WERI-Rb-1 (cell line): ENCODE measurements around the gene DHX38.
"Not testable (repeated sequence)": the region's sequence is repeated elsewhere in the genome, so short reads cannot be mapped to it uniquely, and the experiment has no call there.

Source experiments
- DNase-seq: peaks from one replicate; pipeline ENCODE4 v3.0.0-alpha.2; 2020
- H3K27ac ChIP-seq: fragments of 250-450 bp; sonication (Bioruptor Pico); 2 replicates; pipeline ENCODE4 v1.5.1; 2020; ENCODE audit warnings: mild to moderate bottlenecking, moderate library complexity
- H3K27me3 ChIP-seq: fragments of 250-450 bp; sonication (Bioruptor Pico); 2 replicates; pipeline ENCODE4 v1.5.1; 2021; ENCODE audit warnings: mild to moderate bottlenecking, low read depth, moderate library complexity; ENCODE audit not compliant: insufficient read depth, severe bottlenecking
- H3K36me3 ChIP-seq: fragments of 250-450 bp; sonication (Bioruptor Pico); 2 replicates; pipeline ENCODE4 v1.5.1; 2020; ENCODE audit warnings: mild to moderate bottlenecking, moderate library complexity
- H3K4me3 ChIP-seq: 2 replicates; pipeline ENCODE4 v1.5.1; 2011; ENCODE audit warnings: low read depth, mild to moderate bottlenecking, control low read depth, low read length
- H3K9me3 ChIP-seq: fragments of 250-450 bp; sonication (Bioruptor Pico); 2 replicates; pipeline ENCODE4 v1.5.1; 2021; ENCODE audit warnings: mild to moderate bottlenecking, moderate library complexity; ENCODE audit not compliant: severe bottlenecking
- TF ChIP-seq, protein P1 (sequence below): IDR thresholded peaks from 2 replicates; pipeline ENCODE4 v1.5.1; 2011; ENCODE audit warnings: low read depth, mild to moderate bottlenecking, control low read depth, inconsistent platforms, low read length

DHX38 gene

DNA sequence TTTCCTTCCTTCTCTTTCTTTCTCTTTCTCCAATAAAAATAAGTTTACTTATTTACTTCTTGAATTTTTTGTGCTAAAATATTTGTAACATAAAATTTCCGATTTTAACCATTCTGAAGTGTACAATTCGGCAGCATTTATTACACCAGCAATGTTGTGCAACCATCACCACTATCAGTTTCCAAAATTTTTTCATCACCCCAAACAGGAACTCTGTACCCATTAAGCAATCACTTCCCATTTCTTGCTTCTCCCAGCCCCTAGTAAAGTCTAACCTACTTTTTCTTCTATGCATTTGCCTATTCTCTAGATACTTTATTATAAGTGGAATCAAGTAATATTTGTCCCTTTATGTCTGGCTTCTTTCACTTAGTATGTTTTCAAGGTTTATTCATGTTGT is 41.8 kb upstream of the DHX38 start:
- Histone ChIP-seq H3K36me3 (no peaks in the 10 kb centered on the region), H3K27me3 (no peaks in the 10 kb centered on the region), H3K9me3 (peaks cover 3% of the 10 kb centered on the region), H3K27ac (no peak overlapping the region), H3K4me3 (no peak overlapping the region)
- DNase-seq: no peak
- TF ChIP-seq, protein P1, sequence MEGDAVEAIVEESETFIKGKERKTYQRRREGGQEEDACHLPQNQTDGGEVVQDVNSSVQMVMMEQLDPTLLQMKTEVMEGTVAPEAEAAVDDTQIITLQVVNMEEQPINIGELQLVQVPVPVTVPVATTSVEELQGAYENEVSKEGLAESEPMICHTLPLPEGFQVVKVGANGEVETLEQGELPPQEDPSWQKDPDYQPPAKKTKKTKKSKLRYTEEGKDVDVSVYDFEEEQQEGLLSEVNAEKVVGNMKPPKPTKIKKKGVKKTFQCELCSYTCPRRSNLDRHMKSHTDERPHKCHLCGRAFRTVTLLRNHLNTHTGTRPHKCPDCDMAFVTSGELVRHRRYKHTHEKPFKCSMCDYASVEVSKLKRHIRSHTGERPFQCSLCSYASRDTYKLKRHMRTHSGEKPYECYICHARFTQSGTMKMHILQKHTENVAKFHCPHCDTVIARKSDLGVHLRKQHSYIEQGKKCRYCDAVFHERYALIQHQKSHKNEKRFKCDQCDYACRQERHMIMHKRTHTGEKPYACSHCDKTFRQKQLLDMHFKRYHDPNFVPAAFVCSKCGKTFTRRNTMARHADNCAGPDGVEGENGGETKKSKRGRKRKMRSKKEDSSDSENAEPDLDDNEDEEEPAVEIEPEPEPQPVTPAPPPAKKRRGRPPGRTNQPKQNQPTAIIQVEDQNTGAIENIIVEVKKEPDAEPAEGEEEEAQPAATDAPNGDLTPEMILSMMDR: no peak

DNA sequence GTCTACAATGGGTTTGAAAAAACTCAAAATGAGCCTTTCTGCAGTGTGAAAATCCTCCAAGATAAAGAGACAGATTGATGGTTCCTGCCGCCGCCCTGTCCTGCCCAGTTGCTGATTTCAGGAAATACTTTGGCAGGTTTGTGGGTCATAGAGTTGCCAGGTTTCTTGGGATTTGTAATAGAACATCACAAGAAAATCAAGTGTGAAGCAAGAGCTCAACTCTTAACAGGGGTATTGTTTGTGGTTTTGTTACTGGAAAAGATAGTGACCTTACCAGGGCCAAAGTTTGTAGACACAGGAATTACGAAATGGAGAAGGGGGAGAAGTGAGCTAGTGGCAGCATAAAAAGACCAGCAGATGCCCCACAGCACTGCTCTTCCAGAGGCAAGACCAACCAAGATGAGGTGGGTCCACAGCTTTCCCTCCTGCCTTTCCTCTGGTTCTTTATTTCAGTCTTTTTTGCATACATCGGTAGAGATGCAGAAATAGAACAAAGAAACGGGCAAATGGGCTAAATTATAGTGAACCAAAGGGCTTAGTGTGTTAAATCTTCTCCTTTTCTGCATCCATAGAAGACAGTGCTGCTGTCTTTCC is 39.3 kb upstream of the DHX38 start, which contains the start of gene HP:
Gene HP (plus strand): TSS at position 252 of the 594 bp plus-strand sequence. CDS start 148 bp downstream, at position 400.
- H3K27ac ChIP-seq, DNase-seq, H3K9me3 ChIP-seq, H3K36me3 ChIP-seq, H3K27me3 ChIP-seq, H3K4me3 ChIP-seq: not testable (repeated sequence)

DNA sequence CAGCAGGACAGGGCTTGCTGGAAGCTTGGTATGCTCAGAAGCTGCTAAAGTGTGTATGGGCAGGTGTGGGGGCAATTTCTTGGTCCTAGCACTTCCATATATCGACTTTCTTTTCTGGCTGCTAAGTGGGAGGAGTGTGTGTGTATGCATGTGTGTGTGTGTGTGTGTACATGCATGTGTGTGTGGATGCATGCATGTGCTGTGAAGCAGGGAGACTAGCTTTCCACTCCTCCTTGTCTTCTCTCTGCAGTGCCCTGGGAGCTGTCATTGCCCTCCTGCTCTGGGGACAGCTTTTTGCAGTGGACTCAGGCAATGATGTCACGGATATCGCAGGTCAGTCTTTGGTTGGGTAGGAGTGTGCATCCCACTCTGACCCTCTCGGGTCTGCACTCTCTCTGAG is 37.7 kb upstream of the DHX38 start:
- Histone ChIP-seq H3K27me3 (no peaks in the 10 kb centered on the region), H3K9me3 (no peaks in the 10 kb centered on the region), H3K36me3 (no peaks in the 10 kb centered on the region), H3K27ac (no peak overlapping the region), H3K4me3 (no peak overlapping the region)
- no peak for DNase-seq
- TF ChIP-seq, protein P1: no peak

DNA sequence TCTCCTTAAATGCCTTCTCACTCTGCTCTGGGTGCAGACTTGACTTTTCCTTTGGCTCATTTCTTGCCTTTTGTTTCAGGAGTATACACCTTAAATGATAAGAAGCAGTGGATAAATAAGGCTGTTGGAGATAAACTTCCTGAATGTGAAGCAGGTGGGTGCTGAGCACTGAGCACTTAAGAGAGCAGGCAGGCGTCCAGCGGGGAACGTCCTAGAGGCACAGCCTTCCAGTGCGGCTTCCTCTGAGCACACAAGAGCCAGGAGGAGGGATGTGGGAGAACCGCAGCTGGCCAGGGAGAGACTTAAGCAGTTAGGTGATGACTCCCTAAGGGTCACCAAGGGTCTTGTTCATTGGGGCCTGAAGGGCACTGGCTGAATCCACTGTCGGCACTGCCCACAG is 36.3 kb upstream of the DHX38 start:
- not testable (repeated sequence) for H3K9me3 ChIP-seq, H3K27ac ChIP-seq, H3K27me3 ChIP-seq, DNase-seq, H3K4me3 ChIP-seq, H3K36me3 ChIP-seq

DNA sequence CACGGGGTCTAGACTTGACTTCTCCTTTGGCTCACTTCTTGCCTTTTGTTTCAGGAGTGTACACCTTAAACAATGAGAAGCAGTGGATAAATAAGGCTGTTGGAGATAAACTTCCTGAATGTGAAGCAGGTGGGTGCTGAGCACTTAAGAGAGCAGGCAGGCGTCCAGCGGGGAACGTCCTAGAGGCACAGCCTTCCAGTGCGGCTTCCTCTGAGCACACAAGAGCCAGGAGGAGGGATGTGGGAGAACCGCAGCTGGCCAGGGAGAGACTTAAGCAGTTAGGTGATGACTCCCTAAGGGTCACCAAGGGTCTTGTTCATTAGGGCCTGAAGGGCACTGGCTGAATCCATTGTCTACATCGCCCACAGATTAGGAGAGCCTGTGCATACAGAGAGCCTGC is 34.6 kb upstream of the DHX38 start:
- H3K9me3 ChIP-seq, H3K36me3 ChIP-seq, H3K4me3 ChIP-seq, H3K27me3 ChIP-seq, H3K27ac ChIP-seq, DNase-seq: not testable (repeated sequence)

DNA sequence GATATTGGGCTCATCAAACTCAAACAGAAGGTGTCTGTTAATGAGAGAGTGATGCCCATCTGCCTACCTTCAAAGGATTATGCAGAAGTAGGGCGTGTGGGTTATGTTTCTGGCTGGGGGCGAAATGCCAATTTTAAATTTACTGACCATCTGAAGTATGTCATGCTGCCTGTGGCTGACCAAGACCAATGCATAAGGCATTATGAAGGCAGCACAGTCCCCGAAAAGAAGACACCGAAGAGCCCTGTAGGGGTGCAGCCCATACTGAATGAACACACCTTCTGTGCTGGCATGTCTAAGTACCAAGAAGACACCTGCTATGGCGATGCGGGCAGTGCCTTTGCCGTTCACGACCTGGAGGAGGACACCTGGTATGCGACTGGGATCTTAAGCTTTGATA is 33.2 kb upstream of the DHX38 start:
- TF ChIP-seq, protein P1: no peak
- Histone ChIP-seq H3K27me3 (no peaks in the 10 kb centered on the region), H3K36me3 (no peaks in the 10 kb centered on the region), H3K27ac (no peak overlapping the region), H3K4me3 (no peak overlapping the region), H3K9me3 (no peaks in the 10 kb centered on the region)
- no peak for DNase-seq

DNA sequence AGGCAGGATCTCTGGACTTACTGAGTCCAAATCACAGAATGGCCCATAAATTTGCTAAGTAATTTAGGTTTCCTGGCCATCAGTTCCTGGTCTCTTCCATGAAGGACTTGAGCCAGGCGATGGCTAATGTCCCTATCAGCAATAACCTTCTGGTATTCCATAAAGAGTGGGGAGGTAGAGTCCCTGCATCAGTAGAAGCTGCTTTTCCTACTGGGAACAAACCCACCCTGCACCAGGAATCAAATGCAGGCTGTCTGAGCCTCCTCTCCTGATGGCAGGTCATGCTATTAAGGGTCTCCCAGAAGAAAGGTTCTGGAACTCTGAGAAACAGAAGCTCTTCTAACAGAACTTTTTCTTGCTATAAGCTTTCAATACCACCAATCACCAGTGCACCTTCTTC is 32.1 kb upstream of the DHX38 start:
- Histone ChIP-seq H3K27ac (no peak overlapping the region), H3K9me3 (no peaks in the 10 kb centered on the region), H3K4me3 (no peak overlapping the region), H3K27me3 (no peaks in the 10 kb centered on the region), H3K36me3 (no peaks in the 10 kb centered on the region)
- TF ChIP-seq, protein P1: no peak
- no peak for DNase-seq
